ENCODE data around the gene ZNF549.

DNA sequence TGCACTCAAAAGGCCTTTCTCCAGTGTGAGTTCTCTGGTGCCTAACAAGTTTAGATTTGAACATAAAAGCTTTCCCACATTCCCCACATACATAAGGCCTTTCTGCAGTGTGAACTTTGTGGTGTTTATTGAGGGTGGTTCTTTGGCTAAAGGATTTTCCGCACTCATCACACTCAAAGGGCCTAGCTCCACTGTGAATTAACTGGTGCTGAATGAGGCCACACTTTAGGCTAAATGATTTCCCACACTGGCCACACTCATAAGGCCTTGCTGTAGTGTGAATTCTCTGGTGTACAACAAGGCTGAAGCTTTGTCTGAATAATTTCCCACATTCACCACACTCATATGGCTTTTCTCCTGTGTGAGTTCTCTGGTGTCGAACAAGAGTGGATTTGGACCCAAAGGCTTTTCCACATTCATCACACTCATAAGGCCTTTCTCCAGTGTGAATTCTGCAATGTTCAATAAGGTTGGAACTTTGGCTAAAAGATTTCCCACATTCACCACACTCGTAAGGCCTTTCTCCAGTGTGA is 45.3 kb downstream of the ZNF549 start:
- TF ChIP-seq CTCF (IDR thresholded peaks at IDR 0.05 in 8 of 11, conservative IDR thresholded peaks at IDR 0.05 in 3 of 11) (no peak), POLR2A (IDR thresholded peaks at IDR 0.05) (no peak), POLR2AphosphoS5 (IDR thresholded peaks at IDR 0.05) (no peak)

Data from spleen (tissue), 7 donors.